GM21447 (cell line): Measurements from ENCODE around the gene SERTAD2.

ENCODE experiments used
- ATAC-seq: cut with Tn5 transposase; IDR thresholded peaks from one replicate; pipeline ENCODE4 v1.9.1; 2021; ENCODE audit not compliant: unreplicated experiment

The SERTAD2 gene

DNA sequence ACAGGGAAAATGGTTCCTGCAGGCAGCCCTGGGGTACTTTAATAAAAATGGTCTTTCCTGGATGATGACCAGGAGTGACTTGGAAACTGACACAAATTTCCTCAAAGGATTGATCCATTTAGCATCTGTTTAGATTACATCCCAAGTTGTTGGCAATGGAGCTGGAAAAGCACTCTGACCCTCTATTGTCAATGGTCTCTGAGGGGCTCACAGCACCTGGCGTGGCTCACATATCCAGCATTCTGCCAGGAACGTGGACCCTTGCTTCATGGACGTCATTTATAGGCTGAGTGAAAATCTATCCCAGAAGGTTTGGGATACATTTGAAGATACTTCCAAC lies 43.8 kb downstream of the SERTAD2 start:
- ATAC-seq = no peak

DNA sequence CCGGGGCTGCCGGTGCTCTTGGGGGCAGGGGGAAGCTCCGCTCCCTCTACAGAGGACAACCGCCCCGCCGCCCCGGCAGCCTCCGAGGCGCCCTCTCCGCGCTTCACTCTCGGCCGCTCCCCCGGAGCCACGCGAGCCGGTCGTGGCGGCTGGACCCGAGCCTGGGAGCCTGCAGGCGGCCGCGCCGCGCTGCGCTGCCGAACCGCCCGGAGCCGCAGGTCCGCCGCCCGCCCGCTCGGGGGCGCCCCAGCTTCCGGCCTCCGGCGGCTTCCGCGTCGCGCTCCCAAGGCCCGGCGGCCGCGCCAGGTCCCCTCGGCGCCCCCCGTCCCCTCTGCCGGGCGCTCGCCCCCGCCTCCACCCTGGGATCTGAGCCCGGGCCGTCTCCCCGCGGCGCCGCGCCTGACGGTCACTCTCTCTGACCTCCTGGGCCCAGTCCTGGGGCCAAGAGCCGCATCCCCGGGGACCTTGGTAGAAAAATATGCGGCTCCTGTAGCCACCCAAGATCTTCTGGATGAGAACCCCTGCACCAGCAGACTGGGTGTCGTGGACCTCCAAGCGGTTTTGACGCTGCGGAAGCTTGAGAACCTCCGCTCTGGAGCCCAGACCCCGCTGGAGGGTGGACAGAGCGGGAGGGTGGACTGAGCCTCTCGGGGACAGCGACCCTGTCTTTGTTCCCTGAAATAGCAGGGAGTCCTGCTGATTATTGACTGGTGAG lies 44.3 kb downstream of the SERTAD2 start:
- no peak for ATAC-seq

DNA sequence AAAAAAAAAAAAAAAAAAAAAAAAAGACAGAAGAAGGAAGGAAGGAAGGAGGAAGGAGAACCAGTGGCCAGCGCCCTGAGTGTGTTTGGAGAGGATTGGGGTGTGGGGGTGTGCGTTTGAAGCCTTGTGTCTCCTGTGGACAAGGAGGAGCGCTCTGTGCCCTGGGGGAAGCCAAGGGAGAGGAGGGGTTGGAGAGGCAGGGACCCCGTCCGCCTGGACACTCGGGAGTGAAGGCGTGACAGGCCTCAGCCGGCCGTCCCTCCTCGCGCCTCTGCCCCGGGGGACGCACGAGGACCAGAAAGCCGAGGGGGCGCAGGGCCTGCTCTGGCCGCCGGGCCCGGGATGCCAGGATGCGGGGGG lies 44.9 kb downstream of the SERTAD2 start:
- ATAC-seq = no peak

DNA sequence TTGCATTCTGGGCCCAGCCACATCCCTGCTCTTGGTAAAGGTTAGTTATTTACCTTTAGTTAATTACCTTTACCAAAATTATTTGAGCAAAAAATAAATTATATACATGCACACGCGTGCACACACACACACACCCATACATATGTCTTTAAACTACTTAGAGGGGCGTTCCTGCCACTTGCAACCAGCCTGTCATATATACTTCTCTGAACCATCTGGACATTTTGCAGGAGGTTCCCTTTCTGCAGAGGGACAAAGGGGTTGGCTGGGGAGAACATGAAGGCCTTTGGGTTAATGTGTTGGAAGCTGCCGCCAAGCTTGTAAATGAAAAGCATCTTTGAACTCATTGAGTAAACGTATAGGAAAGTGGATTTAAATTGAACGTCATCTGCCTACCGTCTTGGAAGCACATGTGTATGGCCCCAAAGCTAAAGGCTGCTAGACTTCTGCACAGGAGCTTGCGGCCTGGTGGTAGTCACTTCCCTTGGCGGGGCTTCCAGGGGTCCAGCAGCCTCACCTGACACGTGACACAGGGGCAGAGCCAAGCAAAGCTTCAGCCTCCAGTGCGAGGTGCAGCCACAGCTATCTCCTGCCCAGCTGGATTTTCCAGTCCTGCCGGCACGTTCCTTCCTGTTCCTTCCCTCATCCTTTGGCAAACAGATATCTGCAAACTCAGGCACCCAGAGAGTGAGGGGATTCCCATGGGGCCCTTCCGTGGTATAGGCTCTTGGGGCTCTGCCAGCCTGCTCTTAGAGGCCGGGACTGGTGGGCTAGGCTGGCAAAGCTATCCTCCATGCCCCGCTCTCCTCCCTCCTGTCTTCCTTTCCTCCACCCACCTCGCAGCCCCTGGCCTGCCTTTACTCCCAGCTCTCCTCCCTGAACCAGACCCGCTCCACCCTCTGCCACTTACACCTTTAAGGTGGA lies 46.1 kb downstream of the SERTAD2 start:
- ATAC-seq = no peak

DNA sequence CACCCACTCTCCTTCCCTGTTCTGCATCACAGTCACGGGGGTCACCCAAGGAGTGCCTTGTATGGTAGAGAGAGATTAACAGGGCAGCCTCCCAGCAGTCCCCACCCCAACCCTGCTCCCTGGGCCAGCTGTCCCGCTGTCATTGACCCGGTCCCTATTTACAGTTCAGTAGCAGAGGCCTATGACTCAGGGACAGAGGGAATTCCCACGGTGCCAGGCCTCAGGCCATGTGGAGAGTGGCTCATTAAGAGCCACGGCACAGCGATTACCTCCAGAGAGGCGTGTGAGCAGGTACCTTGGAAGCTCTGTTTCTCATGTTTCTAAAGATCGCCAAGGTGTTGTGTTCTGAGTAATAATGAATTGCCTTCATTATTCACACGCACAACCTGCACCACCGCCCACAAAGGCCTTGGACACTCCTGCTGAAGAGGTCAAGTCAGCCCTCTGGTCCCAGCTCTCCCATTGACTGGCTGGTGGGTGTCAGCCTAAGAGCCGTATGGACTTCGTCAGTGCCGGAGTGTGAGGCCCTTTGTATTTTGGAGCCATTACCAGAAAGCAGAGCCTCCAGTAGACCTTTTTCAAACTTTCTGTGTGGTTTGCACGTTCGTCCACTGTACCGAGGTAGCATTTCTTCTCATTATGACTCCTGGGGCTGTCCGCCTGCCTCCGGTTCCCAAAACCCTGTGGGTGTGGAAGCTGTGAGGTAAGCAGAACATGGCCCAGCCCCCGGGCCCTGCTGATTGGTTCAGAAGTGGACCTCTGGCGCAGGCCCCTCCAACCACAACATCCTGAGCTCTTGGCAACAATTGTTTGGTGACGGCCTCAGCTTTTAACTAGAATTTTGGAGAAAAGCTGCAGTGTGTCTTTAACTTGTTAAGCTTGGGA lies 47.0 kb downstream of the SERTAD2 start:
- ATAC-seq = peak; percentile 83

DNA sequence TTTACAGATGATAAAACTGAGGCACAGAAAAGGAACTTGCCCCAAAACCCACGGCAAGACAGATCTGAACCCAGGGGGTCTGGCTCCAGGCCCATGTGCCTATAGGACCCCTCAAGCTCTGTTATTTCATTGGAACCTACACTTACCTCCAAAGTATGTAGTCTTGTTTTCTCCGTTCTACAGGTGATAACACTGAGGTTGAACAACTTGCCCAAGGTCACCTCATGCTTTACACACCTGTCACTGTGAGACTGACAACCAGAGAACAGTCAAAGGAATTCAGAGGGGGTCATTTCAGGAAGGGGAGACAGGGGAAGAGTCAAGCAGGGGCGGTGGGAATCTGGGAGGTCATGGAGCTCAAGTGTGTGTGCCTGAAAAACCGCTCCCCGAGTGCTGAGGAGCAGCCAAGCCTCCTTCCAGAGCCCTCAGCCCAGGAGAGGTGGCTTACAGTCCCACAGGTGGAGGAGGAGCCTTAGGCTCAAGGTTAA lies 47.7 kb downstream of the SERTAD2 start:
- ATAC-seq = no peak

DNA sequence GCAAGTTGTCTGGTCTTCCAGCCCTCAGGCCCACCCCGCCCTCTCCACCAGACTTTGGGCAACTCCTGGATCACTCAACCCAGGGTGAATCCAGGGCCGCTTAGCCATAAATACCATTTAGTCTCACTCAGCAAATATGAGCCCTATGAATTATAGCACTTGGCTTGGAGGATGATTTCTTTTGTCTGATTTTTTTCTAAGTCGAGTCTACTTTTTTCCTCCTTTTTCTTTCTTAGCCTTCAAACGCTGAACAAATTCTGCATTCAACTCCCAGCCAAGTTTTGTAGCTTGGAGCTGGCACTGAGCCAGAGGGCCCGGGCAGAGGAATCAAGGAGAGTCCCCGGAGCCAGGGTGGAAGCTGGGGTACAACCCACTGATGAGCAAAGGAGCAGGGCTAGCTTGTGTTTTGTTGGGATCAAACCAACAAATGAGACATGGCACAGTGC lies 48.7 kb downstream of the SERTAD2 start:
- no peak for ATAC-seq

DNA sequence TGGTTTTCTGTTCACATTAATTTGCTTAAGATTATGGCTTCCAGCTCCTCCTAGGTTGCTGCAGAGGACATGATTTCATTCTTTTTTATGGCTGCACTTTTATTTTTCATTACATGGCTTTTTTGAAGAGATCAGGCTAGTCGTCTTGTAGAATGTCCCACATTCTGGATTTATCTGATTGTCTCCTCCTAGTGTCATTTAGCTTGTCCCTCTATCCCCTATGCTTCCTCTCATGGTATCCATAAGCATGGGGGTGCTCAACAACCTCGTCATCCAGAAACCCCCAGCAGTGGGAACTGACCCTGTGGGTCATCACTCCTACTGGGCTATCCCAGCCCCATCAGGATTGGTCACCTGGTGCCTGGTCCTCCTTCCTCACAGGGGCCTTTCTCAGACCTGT lies 49.6 kb downstream of the SERTAD2 start:
- no peak for ATAC-seq

DNA sequence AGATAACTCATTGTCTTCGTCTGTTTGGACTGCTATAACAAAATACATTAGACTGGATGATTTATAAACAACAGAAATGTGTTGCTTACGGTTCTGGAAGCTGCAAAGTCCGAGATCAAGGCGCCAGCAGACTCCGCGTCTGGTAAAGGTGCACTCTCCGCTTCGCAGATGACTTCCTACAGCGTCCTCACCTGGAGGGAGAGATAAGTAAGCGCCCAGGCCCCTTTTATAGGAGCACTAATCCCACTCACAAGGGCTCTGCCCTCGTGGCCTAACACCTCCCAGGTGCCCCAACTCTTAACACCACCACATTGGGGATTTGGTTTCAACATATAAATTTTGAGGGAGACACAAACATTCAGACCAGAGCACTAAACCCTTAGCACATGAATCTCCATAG lies 51.3 kb downstream of the SERTAD2 start:
- no peak for ATAC-seq

DNA sequence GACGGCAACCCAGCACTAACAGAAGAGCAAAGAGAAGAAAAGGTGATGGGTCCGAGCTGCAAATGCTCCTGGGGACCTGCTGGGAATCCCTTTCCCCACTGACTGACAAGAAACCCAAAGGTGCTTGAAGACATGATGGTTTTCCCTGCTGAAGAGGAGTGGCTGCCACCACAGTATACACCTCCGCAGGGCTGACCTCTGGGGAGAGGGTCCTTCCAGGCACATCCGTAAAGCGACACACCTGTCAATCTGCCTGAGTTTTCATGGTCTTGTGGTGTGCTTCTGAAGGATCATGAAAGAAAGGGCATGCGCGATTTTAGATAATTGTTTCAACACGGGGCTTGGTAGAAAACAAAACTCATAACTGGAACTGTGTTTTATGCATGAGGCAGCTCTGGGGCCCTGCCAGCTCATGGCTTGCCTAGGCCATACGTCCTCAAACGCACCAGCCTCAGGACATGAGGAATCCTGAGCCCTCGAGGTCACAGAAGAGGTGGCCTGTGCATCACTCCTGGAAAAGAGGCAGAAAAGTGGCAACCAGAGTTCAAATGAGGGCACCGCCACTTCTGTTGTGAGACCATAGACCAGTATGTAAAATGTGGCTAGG lies 51.8 kb downstream of the SERTAD2 start:
- no peak for ATAC-seq

DNA sequence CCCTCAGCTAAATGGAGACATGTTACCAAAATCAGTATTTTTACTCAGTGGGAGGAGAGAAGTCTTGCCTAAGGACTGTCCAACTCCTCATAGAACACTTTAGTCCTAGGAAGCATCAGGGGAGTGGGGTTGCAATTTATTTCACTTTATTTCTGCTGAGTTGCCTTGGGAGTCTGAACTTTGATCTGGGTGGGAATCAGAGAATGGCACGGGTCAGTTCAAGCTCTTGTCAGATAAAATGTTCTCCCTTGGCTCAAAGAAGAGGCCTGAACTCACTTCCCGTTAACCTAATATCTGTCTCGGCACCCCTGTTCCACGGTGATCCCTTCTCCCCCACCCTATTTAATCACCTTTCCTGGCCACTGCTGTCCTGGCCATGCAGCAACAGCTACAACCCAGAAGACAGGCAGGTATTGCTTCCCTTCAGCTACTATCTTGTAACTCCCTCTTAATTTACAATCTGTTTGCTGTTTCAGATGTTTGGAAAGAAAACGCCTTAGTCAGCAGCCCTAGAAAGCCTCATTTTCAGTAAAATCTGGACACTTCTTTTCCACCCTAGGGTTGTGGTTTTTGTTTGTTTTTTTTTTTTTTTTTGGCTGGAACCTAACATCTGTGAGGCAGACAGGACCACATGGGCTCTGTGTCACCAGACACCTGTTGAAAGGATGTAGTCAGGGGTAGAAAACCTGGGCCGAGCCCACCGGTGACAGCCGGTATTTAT lies 52.5 kb downstream of the SERTAD2 start:
- no peak for ATAC-seq

DNA sequence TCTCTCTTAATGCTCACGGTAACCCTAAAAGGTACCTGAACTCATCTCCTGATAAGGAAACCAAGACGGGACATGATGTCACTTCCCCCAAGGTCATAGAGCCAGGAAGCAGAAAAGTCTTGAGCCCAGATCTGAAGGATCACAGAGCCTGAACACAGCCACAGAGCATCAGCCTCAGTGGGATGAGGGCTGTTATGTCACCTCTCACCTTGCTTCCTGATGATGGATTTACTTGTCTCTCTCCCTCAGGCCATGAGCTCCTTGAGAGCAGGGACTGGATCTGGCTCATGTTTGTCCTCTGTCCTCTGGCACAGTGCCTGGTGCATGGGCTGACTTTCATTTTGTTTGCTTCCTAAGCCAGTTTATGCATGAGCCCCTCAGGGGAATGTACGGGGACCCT lies 54.2 kb downstream of the SERTAD2 start:
- no peak for ATAC-seq

DNA sequence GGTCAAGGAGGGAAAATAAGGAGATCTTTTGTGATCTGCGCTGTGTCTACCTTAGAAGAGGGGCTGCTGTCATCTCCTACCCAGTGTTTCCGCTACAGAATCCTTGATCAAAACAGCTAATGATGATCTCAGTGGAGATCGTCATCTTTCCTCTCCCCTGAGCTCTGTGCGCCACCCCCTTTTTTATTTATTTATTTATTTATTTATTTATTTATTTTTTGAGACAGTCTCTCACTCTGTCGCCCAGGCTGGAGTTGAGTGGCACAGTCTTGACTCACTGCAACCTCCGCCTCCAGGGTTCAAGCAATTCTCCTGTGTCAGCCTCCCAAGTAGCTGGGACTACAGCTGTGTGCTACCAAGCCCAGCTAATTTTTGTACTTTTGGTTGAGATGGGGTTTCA lies 55.5 kb downstream of the SERTAD2 start:
- no peak for ATAC-seq

DNA sequence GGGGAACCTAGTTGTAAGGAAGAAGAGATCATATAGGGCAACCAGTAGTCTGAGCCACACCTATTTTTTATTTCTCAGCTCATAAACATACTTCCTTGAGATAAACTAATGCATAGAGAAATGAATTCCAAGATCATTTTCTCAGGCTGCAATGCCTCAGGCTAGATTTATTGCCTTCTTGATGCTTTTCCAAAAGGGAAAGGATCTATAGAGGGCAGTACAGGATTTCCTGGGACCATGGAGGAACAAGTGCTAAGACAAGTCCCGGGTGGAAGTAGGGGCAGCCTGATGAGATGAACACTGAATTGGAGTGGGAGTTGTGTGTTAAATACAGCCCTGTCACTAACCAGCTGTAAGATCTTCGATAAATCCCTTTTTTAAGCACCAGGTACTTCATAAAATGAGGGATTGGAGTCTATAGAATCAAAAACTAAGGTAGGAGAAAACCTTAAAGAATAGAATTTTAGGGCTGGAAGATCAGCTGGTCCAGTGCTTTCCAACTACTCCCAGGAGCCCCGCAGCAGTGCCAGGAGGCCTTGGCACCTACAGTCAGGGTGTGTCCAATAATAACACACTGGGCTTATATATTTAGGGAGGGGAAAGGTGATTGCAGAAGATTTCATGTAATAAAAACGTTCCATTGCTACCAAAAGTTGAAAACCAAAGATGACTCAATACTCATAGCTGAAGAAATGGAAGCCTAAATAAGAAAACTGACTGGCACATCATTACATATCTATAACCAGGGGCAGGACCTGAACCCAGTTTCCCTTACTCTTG lies 58.1 kb downstream of the SERTAD2 start:
- ATAC-seq = no peak

DNA sequence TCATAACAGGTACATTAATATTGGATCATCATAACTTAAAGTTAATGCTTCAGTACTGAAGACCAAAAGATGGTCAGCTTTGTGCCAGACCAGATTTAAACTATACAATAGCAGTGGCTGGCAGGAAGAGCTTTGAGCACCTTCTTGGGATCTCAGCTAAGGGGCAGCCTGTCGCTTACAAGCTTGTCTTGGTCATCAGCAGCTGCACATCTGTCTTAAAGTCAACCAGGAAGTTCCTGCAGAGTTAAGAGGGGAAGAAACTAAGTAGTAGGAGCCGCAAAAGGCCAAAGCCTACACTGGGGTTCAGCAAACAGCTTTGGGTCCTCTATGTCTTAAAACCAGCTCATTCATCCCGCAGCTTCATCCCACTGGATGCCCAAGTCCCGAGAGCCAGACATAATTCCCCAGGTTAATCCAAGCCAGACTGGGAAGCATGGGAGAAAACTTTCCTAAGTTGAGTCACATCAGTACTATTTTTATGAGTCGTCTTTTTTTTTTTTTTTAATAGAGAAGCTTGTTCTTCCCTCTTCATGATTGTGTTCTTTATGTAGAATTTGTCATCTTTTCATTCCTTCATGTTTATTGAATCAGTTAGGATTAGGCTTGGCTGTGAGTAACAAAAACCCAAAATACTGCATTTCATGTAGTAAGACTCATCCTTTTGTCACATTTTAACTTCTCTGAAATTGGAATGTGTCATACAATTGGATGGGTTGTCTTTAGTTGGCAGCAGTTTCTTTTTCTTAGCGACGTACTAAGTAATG lies 59.3 kb downstream of the SERTAD2 start:
- no peak for ATAC-seq

DNA sequence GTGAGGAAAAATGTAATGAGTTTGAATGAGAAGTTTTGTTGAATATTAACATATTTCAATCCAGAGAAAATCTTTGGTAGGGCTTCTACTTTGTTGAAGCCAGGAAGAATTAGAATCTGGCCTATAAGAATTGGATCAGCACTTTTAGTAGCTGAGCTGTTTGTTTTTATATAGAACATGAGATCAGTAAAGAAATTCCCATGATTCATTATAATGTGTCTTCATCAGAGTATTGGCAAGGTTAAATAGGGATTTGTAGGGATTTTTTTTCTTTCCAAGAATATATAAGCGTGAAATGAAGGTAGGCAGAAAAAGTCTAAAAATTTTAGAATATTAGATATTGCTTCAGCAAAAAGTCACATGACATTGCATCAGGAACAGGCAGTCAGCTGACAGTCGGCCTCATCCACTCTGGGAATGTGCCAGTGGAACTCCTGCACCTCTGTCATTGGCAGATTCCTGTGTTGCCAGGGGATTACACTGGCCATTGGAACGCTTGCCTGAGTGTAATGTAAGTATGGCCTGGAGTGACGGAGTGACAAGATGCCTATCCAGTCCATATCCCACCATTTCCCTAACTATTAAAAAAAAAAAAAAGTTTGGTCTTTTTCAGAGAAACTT lies 60.6 kb downstream of the SERTAD2 start:
- ATAC-seq = no peak

DNA sequence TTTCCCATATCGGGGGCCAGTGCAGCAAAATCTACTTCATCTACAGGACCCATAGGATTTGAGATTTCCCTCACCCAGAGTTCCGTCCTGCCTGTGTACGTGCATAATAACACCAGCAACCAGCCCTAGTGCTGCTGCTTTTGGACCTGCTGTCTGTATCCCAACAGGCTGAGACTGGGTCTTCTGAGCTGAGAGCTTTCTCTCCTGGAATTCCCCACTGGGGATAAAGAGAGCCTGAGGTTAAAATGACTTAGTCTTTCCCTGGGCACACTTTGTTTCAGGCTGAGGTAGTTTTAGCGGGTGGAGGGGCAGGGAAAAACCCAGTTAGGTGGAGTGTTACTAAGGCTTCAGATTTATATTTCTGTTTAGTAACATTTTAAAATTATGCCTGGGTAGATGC lies 62.5 kb downstream of the SERTAD2 start:
- no peak for ATAC-seq

DNA sequence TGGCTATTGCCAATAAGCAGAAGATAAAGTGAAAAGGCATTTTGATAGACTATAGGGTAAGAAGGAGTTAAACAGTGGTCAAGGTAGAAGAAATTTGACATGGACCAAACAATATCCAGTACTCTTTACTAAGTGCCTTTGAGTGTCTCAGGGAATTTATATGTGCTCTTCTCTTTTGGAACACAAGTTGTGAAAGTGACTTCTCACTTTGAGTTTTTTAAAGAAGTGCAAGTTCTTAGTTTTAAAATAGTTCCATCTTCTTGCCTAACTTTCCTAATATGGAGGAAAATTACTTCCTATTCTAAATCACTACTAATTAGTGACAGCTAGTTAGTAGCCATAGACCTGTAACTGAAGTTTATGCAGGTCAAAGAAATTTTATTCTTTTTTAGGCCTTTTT lies 66.2 kb downstream of the SERTAD2 start:
- ATAC-seq = no peak
